ENCODE data around the gene NDUFV1.
"Not testable (repeated sequence)": the region's sequence is repeated elsewhere in the genome, so short reads cannot be mapped to it uniquely, and the experiment has no call there.

NDUFV1 gene

GRCh38 chr11:67659651-67660165 lies 53.0 kb downstream of the NDUFV1 start:
- not testable (repeated sequence) for DNase-seq

- not testable (repeated sequence) for DNase-seq
These were observed 54.0 kb downstream of the NDUFV1 start for GRCh38 chr11:67660752-67661151.
